Prostate gland (tissue), 2 donors: Measurements from ENCODE around the gene MRPL23. TPM values are rescaled to one million over a fixed set of nuclear protein-coding genes. Genes with fewer than 3 reads are reported as not detected.
"Not testable (repeated sequence)": the region's sequence is repeated elsewhere in the genome, so short reads cannot be mapped to it uniquely, and the experiment has no call there.

Experiments
- DNase-seq: peaks from one replicate; pipeline ENCODE4 v3.0.0-alpha.2; 2019; ENCODE audit warnings: low spot score
- H3K27ac ChIP-seq, 2 donors: fragments of 200-600 bp; sonication (generic); 2 replicates each; pipeline ENCODE4 v1.5.1; 2017 to 2019
- H3K27me3 ChIP-seq: fragments of 200-600 bp; sonication (generic); replicated peaks from 2 replicates; pipeline ENCODE4 v1.5.1; 2019; ENCODE audit not compliant: insufficient read depth
- H3K36me3 ChIP-seq, 2 donors: fragments of 200-600 bp; sonication (generic); 1 replicate in 1 of 2; 2 replicates in 1 of 2; pipeline versions ENCODE4 v1.5.1 to v1.8.1; 2017 to 2019
- H3K4me1 ChIP-seq: fragments of 200-600 bp; sonication (generic); replicated peaks from 2 replicates; pipeline ENCODE4 v1.5.1; 2019
- H3K4me3 ChIP-seq, 2 donors: fragments of 200-600 bp; sonication (generic); 2 replicates each; pipeline ENCODE4 v1.5.1; 2017 to 2019
- H3K9me3 ChIP-seq: fragments of 200-600 bp; sonication (generic); 2 replicates; pipeline ENCODE4 v1.5.1; 2017
- CTCF ChIP-seq, 4 experiments: fragments of 200-600 bp in 2 of 4; fragments of 450-650 bp in 2 of 4; sonication (generic) in 2 of 4; IDR thresholded peaks; 1 replicate in 3 of 4; 2 replicates in 1 of 4; pipeline ENCODE4 v1.5.1; 2016 to 2019; ENCODE audit warnings: antibody characterized with exemption in 4 of 4, mild to moderate bottlenecking in 2 of 4, moderate library complexity in 2 of 4
- POLR2A ChIP-seq: fragments of 450-650 bp; IDR thresholded peaks from one replicate; pipeline ENCODE4 v1.6.1; 2016; ENCODE audit warnings: antibody characterized with exemption, mild to moderate bottlenecking
- POLR2AphosphoS5 ChIP-seq: sonication (generic); formaldehyde crosslinking; IDR thresholded peaks from one replicate; pipeline ENCODE4 v1.6.1; 2017; ENCODE audit warnings: antibody characterized with exemption
- WGBS: methylation state at CpG from one replicate; pipeline ENCODE4 v1.1.5; 2018; 5-methylcytosine and 5-hydroxymethylcytosine counted together
- intact Hi-C: fragments of 100-400 bp; cut with DNase I; formaldehyde crosslinking; loops from one replicate; pipeline ENCODE4 v1.14.2; 2022
- total RNA-seq, 2 donors: library from RNA; depleted of rRNA; stranded (reverse); fragments of >200 nt; gene quantifications; one replicate each; pipeline ENCODE4 v1.1.0, GENCODE V29; 2016

The MRPL23 gene
- total RNA-seq, 2 donors from 2014 or later, result 155 to 162 TPM

GRCh38 chr11:1936781-1937615 is 10.1 kb upstream of the MRPL23 start:
- no peaks in the 10 kb centered on the region for H3K4me1 ChIP-seq
- intact Hi-C loops, result no loop called here
- H3K27me3 ChIP-seq, result peaks cover 2% of the 10 kb centered on the region
- WGBS, result 91% methylated on average over 25 of the region's 34 CpGs
- no peak for DNase-seq
- TF ChIP-seq POLR2A, result no peak
- TF ChIP-seq POLR2AphosphoS5, result no peak
- no peak for TF ChIP-seq CTCF (IDR thresholded peaks at IDR 0.05)
- no peaks in the 10 kb centered on the region for H3K36me3 ChIP-seq
- no peaks in the 10 kb centered on the region for H3K9me3 ChIP-seq
- no peak overlapping the region for H3K27ac ChIP-seq
- H3K4me3 ChIP-seq, result no peak overlapping the region

GRCh38 chr11:1937616-1938342 is 9.4 kb upstream of the MRPL23 start:
- Histone ChIP-seq H3K9me3 (no peaks in the 10 kb centered on the region), H3K4me3 (no peak overlapping the region), H3K27me3 (peaks cover 2% of the 10 kb centered on the region), H3K27ac (no peak overlapping the region), H3K4me1 (no peaks in the 10 kb centered on the region), H3K36me3 (no peaks in the 10 kb centered on the region)
- WGBS, result 93% methylated on average over 34 of the region's 35 CpGs
- no peak for DNase-seq
- no peak for TF ChIP-seq POLR2A
- no peak for TF ChIP-seq CTCF (IDR thresholded peaks at IDR 0.05)
- no peak for TF ChIP-seq POLR2AphosphoS5
- intact Hi-C loops, result no loop called here

GRCh38 chr11:1938343-1939005 is 8.7 kb upstream of the MRPL23 start:
- no peak for DNase-seq

DNA sequence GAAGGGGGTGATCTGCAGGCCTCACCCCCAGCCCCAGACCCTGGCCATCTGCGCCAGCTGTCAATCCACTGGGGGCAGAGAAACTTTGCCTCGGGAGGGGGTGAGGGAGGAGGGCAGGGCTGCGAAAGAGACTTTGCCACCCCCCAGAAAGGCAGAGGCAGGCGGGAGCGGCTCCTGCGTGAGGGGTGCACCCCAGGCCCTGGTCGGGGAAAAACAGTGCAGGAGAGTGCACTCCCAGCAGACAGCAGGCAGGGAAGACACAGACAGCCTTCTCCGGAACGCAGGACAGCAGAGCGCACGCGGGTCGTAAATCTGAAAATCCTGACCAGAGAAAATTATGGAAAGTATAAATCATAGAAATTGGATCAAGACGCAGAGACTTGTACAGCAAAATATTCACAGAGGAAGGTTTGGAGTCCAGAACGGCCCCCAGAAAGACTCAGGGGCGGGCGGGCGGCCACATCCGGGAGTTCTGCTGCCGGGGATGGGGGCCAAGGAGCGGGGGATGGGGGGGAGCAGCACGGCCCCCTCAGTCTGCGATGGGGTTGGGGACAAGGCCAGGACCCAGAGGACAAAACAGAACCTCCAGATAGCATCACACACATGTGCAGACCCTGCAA is 8.0 kb upstream of the MRPL23 start:
- no peak for DNase-seq
- intact Hi-C loops, result no loop called here
- TF ChIP-seq POLR2A (no peak), POLR2AphosphoS5 (no peak), CTCF (IDR thresholded peaks at IDR 0.05) (no peak)
- 16% methylated on average over 23 of the region's 23 CpGs for WGBS
- no peak overlapping the region for H3K4me3 ChIP-seq
- no peaks in the 10 kb centered on the region for H3K9me3 ChIP-seq
- H3K27me3 ChIP-seq, result peaks cover 2% of the 10 kb centered on the region
- H3K4me1 ChIP-seq, result no peaks in the 10 kb centered on the region
- H3K27ac ChIP-seq, result no peak overlapping the region
- no peaks in the 10 kb centered on the region for H3K36me3 ChIP-seq

More at GRCh38 chr11:1938343-1939005, 8.7 kb upstream of the MRPL23 start:
- intact Hi-C loops, result no loop called here
- peaks cover 2% of the 10 kb centered on the region for H3K27me3 ChIP-seq
- WGBS, result 85% methylated on average over 27 of the region's 27 CpGs
- H3K4me3 ChIP-seq, result no peak overlapping the region
- H3K36me3 ChIP-seq, result no peaks in the 10 kb centered on the region
- no peaks in the 10 kb centered on the region for H3K4me1 ChIP-seq
- TF ChIP-seq CTCF (IDR thresholded peaks at IDR 0.05), result no peak
- no peak for TF ChIP-seq POLR2A
- TF ChIP-seq POLR2AphosphoS5, result no peak
- H3K27ac ChIP-seq, result no peak overlapping the region
- no peaks in the 10 kb centered on the region for H3K9me3 ChIP-seq

DNA sequence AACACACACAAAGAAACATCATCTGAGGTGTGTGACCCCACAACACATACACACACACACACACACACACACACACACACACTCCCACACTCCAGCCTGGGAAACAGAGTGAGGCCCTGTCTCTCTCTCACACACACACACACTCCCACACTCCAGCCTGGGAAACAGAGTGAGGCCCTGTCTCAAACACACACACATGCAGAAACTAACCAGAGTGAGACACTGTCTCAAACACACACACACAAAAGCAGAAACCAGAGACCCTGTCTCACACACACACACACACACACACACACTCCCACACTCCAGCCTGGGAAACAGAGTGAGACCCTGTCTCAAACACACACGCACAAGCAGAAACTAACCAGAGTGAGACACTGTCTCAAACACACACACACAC is 7.3 kb upstream of the MRPL23 start:
- H3K36me3 ChIP-seq, H3K4me1 ChIP-seq, H3K9me3 ChIP-seq, H3K4me3 ChIP-seq, intact Hi-C loops, H3K27me3 ChIP-seq, H3K27ac ChIP-seq, DNase-seq: not testable (repeated sequence)
- WGBS, result 100% methylated on average over 1 of the region's 1 CpG
